CD4-positive, alpha-beta T cell treated with Interleukin-15 for 1 hour (primary cell): Measurements from ENCODE around the gene PRTFDC1.
"Not testable (repeated sequence)": the region's sequence is repeated elsewhere in the genome, so short reads cannot be mapped to it uniquely, and the experiment has no call there.

Experiments used
- DNase-seq: peaks from one replicate; pipeline ENCODE4 v3.0.0-alpha.2; 2020

The PRTFDC1 gene

DNA sequence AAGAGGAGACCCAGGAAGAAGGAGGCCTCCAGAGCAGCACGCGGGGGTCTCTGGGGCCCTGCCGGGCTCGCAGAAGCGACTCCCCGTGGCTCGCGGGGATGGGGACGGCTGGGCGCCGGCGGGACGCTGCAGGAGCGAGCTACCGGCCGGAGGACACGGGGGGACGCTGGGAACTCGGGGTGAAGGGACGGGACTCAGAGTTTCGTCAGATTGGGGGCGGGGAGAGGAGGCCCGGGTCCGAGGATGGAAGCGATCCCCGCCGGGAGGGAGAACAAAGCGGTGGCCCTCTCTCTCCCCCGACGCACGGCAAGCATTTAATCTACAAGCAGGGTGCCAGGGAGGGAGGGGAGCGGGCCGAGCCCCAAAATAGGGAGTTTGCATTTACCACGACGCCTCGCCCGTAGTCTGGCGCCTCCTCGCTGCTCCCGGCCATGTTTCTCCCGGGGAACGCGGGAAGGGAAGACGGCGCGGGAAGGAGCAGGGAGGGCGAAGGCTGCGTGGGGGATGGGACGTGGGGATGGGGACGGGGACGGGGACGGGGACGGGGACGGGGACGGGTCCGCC, at the start of gene PRTFDC1:
PRTFDC1 (minus strand) TSS at position 464 of the 564 bp plus-strand sequence; CDS start at position 433, 31 bp downstream.
- no peak for DNase-seq

DNA sequence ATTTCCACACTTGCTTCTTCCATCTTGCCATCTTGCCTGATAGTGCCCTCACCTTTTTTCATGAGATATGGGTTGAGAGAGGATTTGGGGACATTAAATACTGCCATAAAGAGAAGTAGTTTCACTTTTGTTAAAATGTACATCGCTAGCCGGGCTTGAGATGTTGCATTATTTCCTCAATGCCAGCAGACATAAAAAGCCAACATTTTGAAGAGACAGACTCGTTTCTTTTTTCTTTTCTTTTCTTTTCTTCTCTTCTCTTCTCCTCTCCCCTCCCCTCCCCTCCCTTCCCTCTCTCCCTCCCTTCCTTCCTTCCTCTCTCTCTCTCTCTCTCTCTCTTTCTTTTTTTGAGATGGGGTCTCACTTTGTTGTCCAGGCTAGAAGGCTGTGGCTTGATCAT, 45.6 kb upstream of the PRTFDC1 start:
- DNase-seq: no peak

DNA sequence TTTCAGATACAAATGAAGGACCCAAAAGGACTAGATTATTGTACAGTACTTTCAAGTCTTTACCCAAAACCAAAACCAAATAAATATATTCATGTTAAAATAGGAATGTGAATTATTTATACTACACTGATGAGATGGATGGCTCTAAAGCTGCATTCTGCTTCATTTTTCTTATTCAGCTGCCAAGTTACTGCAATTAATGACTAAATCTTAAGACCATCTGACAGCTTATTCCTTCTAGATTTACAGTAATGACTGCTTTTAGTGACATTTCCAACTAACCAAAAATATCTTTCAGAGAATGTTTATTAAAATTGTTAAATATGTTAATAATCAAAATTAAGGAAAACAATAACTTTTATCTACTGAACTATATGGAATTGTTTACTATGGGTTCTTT, 42.7 kb upstream of the PRTFDC1 start:
- no peak for DNase-seq

DNA sequence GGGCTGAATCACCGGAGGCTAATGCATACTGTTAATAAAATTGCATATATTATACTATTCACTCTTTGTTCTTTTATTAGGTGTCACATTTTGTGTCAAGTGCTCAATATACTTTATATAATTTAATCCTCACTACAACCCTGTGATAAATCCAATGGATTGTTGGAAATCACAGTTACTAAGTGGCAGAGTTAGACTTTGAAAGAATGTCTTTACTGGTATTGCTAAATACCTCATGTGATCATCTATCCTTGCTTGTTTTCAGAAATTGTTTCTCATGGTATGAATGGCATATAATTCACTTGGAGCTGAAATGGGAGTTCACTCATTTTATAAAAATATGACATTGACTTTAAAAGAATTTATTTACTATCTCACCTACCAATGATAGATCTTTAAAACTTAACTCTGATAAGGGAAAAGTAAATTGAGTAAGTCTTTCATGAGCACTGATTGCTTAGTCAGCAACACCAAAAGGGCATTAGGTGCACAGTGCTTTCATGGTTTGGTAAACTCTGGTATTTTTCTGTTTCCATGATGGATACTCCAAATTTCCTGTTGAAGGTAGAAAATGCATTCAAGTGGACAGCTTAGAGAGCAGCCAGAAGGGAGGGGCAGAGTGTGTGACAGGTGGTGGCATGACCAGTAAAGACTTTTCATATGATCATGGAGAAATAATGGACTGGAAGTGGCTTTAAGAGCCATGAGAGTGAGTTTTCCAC, 41.0 kb upstream of the PRTFDC1 start:
- DNase-seq: no peak

GRCh38 chr10:24992512-24993133, 40.2 kb upstream of the PRTFDC1 start:
- no peak for DNase-seq

GRCh38 chr10:24991298-24991697, 38.9 kb upstream of the PRTFDC1 start:
- DNase-seq: no peak

DNA sequence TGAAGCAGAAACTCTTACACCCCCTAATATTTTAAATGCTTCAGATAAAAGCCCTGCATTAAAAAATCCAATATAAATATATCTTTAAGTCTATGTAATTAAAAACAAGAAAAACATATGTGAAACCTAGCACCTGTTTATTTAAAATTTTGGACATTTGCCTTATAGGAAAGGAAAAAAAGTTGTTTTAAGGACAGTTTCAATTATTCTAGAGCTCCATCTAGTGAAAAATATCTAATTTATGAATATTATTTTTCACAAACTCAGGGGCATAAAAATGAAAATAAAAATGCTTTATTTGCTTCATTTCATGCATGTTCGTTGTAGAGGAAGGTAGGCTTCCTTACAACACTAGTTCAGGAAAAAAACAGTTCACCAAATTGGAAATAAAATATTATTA, 37.5 kb upstream of the PRTFDC1 start:
- DNase-seq: no peak

GRCh38 chr10:24988831-24989640, 36.6 kb upstream of the PRTFDC1 start:
- no peak for DNase-seq

DNA sequence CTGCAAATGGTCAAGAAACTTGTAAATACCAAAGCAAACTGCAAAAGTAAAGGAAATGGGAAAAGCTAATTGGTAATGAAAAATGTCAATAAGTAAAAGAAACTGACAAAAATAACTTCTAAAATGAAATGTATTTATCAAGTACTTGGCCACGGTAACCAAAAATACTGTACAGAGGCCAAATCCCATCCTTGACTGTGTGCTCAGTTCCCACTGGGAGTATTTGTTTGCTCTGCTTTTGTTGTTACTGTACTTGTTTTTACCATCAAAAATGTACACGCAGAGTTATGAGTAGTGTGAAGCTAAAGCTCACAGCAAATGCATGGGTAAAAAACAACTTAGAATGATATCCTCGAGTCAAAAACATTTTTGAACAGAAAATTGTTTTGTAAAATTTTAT, 32.5 kb upstream of the PRTFDC1 start:
- DNase-seq: no peak

DNA sequence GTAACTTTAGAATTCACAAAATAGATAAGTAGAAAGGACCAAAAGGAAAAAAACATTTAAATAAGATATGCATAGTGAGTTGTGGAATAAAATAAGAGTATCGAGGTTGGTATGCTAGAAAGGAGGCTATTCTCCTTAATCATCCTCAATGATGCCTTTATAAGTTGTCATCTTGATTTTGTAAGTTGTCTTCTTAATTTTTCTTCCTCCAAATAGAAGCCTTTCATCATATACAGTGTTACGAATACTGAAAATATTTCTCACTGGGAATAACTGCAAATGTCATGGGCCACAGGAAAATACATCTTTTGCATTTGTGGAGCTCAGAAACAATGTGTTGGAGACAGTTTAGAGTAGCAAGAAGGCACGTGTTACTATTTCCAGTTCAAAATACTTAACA, 31.5 kb upstream of the PRTFDC1 start:
- no peak for DNase-seq

DNA sequence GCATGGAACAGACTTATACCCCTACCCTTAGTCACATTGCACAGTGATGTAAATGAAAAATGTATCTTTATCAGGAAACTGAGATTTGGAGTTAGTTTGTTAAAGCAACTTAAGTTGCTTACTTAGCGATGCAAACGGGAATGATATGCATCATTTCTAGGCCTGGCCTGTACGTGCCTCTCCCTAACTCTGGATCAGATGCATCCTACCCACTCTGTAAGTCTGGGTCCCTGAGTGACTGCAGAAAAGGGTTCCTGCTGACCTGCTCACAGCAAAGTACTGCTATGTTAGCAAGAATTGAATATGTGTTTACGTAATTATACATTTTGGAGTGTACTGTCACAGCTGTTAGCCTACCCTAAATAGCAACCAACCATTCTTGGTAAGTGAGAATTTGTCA, 30.7 kb upstream of the PRTFDC1 start:
- DNase-seq: no peak

GRCh38 chr10:24982319-24983112, 30.1 kb upstream of the PRTFDC1 start:
- no peak for DNase-seq

- no peak for DNase-seq
Measured at GRCh38 chr10:24981161-24981710, 28.8 kb upstream of the PRTFDC1 start.

DNA sequence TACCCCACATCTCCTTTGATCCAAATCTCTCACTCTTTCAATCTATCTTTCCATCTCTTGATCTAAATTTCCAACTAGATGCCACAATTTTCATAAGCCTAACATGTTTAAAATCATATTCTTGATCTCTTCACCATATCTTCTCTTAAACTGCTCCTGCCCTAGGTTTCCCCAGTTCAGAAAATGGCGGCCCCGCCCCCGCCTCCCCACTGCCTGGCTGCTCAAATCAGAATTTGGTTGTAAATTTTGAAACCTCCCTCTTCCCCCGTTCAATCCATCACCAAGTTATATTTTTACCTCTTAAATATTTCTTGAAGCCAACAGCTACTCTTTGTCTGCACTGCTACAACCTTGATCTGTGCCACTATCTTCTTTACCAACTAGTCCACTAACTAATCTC, 27.3 kb upstream of the PRTFDC1 start:
- DNase-seq: no peak

DNA sequence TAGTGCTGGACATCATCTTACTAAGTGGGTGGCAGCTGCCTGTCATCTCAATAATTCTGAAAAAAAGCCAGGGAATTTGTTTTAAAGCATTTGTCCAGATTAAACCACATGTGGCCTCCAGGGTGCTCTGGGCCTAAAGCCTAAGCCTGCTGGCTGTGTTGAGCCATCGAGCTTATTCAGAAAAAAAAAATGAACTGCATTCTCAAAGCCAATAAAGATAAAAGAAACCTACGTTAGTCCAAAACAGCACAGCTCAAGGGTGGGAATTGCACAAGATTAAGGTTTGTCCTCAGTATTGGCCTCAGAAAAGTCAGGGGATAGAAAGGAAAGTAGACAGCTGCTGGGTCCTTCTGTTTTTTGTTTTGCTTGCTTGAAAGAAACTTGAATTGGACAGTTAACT, 22.6 kb upstream of the PRTFDC1 start:
- no peak for DNase-seq

- no peak for DNase-seq
Measured at GRCh38 chr10:24973163-24973562, 20.8 kb upstream of the PRTFDC1 start.

DNA sequence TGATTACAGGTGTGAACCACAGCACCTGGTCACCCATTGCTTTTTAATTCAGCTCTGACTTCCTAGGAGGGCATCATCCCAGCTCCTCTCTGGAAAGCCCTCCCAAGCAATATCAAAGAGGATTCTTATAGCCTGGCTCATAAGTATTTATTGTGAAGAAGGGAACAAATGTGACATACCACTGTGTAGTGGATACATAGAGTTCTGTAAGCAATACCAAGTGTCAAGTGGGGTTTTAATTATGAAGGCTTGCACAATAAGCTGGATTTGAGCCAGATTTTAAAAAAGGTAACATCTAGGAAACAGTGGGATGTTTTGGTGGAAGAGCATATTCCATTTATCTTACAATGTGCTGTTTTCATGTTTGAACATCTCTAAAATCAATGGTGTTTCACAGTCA, 19.0 kb upstream of the PRTFDC1 start:
- DNase-seq: no peak

- DNase-seq: no peak
Measured at GRCh38 chr10:24969841-24970281, 17.5 kb upstream of the PRTFDC1 start.

DNA sequence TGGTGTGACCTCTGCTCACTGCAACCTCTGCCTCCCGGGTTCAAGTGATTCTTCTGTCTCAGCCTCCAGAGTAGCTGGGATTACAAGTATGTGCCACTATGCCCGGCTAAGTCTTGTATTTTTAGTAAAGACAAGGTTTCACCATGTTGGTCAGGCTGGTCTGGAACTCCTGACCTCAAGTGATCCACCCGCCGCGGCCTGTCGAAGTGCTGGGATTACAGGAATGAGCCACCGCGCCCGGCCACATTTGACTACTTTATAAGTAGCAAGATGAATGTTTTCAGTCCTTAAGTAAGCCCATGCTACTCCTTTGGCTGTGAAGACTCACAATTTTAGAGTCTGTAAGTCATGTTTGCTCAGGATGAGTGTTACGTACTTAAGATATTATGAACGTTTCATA, 16.5 kb upstream of the PRTFDC1 start:
- not testable (repeated sequence) for DNase-seq

GRCh38 chr10:24968349-24968748, 15.9 kb upstream of the PRTFDC1 start:
- no peak for DNase-seq

- no peak for DNase-seq
Measured at GRCh38 chr10:24966962-24967481, 14.6 kb upstream of the PRTFDC1 start.

GRCh38 chr10:24965051-24965450, 12.6 kb upstream of the PRTFDC1 start:
- no peak for DNase-seq
